ENCODE data around the gene TRIM5.
A peak's percentile ranks its signal among the peaks of the same experiment; 100 is the strongest.
"Not testable (repeated sequence)": the region's sequence is repeated elsewhere in the genome, so short reads cannot be mapped to it uniquely, and the experiment has no call there.

Gene TRIM5

GRCh38 chr11:5689551-5689983, 4.7 kb upstream of the TRIM5 start, which contains the start of gene TRIM22:
TRIM22 (plus strand) TSS chr11:5689790; CDS start chr11:5696233, 6,443 bp downstream.
- H3K27me3 ChIP-seq (ENCODE audit: low read depth, low read length): no peaks in the 10 kb centered on the region
- peak within 1 kb of the TSS; percentile 76 for H3K4me3 ChIP-seq (ENCODE audit: low read length)
- H3K9ac ChIP-seq (ENCODE audit: low read length): peak within 1 kb of the TSS; percentile 78
- no peaks in the 10 kb centered on the region for H3K9me3 ChIP-seq (ENCODE audit: insufficient read depth, low read length)
- peak within 1 kb of the TSS; percentile 76 for H3K27ac ChIP-seq (ENCODE audit: low read length)
- H2AFZ ChIP-seq (ENCODE audit: low read depth, low read length): peak within 1 kb of the TSS; percentile 48
- TF ChIP-seq EZH2phosphoT487 (IDR thresholded peaks at IDR 0.05; ENCODE audit: low read depth): no peak
- no peak for TF ChIP-seq CTCF (IDR thresholded peaks at IDR 0.05; ENCODE audit: low read depth, low read length)
- H4K20me1 ChIP-seq (ENCODE audit: insufficient read depth, low read length): no peaks in the 10 kb centered on the region
- peaks cover 36% of the 10 kb centered on the region for H3K4me1 ChIP-seq (ENCODE audit: low read length)
- H3K4me2 ChIP-seq (ENCODE audit: low read length): peak within 1 kb of the TSS; percentile 95
- peaks cover 5% of the 10 kb centered on the region for H3K36me3 ChIP-seq (replicated peaks; ENCODE audit: low read depth, low read length)
- peaks cover 28% of the 10 kb centered on the region for H3K79me2 ChIP-seq (ENCODE audit: low read length)

- no peak overlapping the region for H3K4me3 ChIP-seq (ENCODE audit: low read length)
- H4K20me1 ChIP-seq (ENCODE audit: insufficient read depth, low read length): no peaks in the 10 kb centered on the region
- H3K27me3 ChIP-seq (ENCODE audit: low read depth, low read length): no peaks in the 10 kb centered on the region
- TF ChIP-seq CTCF (IDR thresholded peaks at IDR 0.05; ENCODE audit: low read depth, low read length) (no peak), EZH2phosphoT487 (IDR thresholded peaks at IDR 0.05; ENCODE audit: low read depth) (no peak)
- H3K79me2 ChIP-seq (ENCODE audit: low read length): peaks cover 28% of the 10 kb centered on the region
- H2AFZ ChIP-seq (ENCODE audit: low read depth, low read length): no peak overlapping the region
- H3K4me2 ChIP-seq (ENCODE audit: low read length): peak overlapping the region; percentile 95
- H3K9me3 ChIP-seq (ENCODE audit: insufficient read depth, low read length): no peaks in the 10 kb centered on the region
- H3K27ac ChIP-seq (ENCODE audit: low read length): peak overlapping the region; percentile 76; the same call in 1 of the 2 replicates
- no peak overlapping the region for H3K9ac ChIP-seq (ENCODE audit: low read length)
- no peaks in the 10 kb centered on the region for H3K36me3 ChIP-seq (replicated peaks; ENCODE audit: low read depth, low read length)
- H3K4me1 ChIP-seq (ENCODE audit: low read length): peaks cover 41% of the 10 kb centered on the region
Observed at GRCh38 chr11:5688482-5688881, 3.6 kb upstream of the TRIM5 start.

DNA sequence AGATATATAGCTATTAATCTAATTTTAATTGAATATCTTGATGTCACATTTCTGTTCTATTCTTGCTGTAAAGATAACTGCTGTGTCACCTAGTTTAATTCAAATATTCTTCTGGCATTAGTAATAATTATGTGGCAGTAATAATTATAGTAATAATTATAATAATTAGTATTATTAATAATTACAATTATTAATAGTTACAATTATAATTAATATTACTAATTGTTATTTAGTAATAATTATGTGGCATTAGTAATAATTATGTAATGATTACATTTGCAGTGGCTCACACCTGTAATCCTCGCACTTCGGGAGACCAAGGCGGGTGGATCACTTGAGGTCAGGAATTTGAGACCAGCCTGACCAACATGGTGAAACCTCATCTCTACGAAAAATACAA, 1.6 kb upstream of the TRIM5 start:
- Histone ChIP-seq H3K9me3 (ENCODE audit: insufficient read depth, low read length) (no peaks in the 10 kb centered on the region), H3K79me2 (ENCODE audit: low read length) (peaks cover 20% of the 10 kb centered on the region), H3K27me3 (ENCODE audit: low read depth, low read length) (no peaks in the 10 kb centered on the region), H3K36me3 (replicated peaks; ENCODE audit: low read depth, low read length) (no peaks in the 10 kb centered on the region), H4K20me1 (ENCODE audit: insufficient read depth, low read length) (no peaks in the 10 kb centered on the region), H3K4me1 (ENCODE audit: low read length) (peaks cover 30% of the 10 kb centered on the region), H3K4me2 (ENCODE audit: low read length) (no peak overlapping the region), H3K4me3 (ENCODE audit: low read length) (no peak overlapping the region), H3K9ac (ENCODE audit: low read length) (no peak overlapping the region), H2AFZ (ENCODE audit: low read depth, low read length) (no peak overlapping the region), H3K27ac (ENCODE audit: low read length) (no peak overlapping the region)
- TF ChIP-seq EZH2phosphoT487 (IDR thresholded peaks at IDR 0.05; ENCODE audit: low read depth): no peak
- TF ChIP-seq CTCF (IDR thresholded peaks at IDR 0.05; ENCODE audit: low read depth, low read length): no peak

DNA sequence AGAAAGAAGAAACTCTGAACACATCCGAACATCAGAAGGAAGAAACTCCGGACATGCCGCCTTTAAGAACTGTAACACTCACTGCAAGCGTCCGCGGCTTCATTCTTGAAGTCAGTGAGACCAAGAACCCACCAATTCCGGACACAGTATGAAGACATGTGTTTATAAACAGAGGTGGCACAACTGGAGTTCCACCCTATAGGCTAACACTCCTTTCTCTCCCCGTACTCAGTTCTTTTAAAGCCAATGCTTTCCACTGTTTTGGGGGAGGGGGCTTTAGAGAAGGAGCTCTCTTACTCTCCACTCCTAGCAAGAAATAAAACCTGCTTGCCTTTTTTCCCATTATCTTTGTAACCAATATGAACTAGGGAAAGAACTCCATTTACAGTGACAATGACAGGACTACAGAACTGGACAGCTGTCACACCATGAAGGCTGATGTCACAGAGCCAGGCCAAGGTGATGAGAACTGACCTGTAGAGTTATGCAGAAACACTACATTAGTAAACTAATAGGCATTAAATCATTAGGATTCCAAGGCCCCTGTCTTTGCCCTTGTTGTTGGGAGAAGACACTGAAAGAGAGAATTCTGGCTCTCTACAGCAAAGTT, 733 bp downstream of the TRIM5 start:
- no peaks in the 10 kb centered on the region for H3K36me3 ChIP-seq (replicated peaks; ENCODE audit: low read depth, low read length)
- peak overlapping the region; percentile 99; the same call in 1 of the 2 replicates for H2AFZ ChIP-seq (ENCODE audit: low read depth, low read length)
- no peaks in the 10 kb centered on the region for H3K27me3 ChIP-seq (ENCODE audit: low read depth, low read length)
- H3K4me3 ChIP-seq (ENCODE audit: low read length): peak overlapping the region; percentile 90
- H3K9me3 ChIP-seq (ENCODE audit: insufficient read depth, low read length): no peaks in the 10 kb centered on the region
- H3K27ac ChIP-seq (ENCODE audit: low read length): peak overlapping the region; percentile 73
- no peak for TF ChIP-seq CTCF (IDR thresholded peaks at IDR 0.05; ENCODE audit: low read depth, low read length)
- TF ChIP-seq EZH2phosphoT487 (IDR thresholded peaks at IDR 0.05; ENCODE audit: low read depth): no peak
- H3K4me1 ChIP-seq (ENCODE audit: low read length): peaks cover 13% of the 10 kb centered on the region
- peak overlapping the region; percentile 90 for H3K4me2 ChIP-seq (ENCODE audit: low read length)
- H3K79me2 ChIP-seq (ENCODE audit: low read length): peaks cover 4% of the 10 kb centered on the region
- peak overlapping the region; percentile 78 for H3K9ac ChIP-seq (ENCODE audit: low read length)
- H4K20me1 ChIP-seq (ENCODE audit: insufficient read depth, low read length): no peaks in the 10 kb centered on the region

DNA sequence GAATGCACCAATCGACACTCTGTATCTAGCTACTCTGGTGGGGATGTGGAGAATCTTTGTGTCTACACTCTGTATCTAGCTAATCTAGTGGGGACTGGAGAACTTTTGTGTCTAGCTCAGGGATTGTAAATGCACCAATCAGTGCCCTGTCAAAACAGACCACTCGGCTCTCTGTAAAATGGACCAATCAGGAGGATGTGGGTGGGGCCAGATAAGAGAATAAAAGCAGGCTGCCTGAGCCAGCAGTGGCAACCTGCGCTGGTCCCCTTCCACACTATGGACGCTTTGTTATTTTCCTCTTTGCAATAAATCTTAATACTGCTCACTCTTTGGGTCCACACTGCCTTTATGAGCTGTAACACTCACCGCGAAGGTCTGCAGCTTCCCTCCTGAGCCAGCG, 1.3 kb downstream of the TRIM5 start:
- H3K4me3 ChIP-seq (ENCODE audit: low read length); H3K4me2 ChIP-seq (ENCODE audit: low read length); H3K27ac ChIP-seq (ENCODE audit: low read length): not testable (repeated sequence)

DNA sequence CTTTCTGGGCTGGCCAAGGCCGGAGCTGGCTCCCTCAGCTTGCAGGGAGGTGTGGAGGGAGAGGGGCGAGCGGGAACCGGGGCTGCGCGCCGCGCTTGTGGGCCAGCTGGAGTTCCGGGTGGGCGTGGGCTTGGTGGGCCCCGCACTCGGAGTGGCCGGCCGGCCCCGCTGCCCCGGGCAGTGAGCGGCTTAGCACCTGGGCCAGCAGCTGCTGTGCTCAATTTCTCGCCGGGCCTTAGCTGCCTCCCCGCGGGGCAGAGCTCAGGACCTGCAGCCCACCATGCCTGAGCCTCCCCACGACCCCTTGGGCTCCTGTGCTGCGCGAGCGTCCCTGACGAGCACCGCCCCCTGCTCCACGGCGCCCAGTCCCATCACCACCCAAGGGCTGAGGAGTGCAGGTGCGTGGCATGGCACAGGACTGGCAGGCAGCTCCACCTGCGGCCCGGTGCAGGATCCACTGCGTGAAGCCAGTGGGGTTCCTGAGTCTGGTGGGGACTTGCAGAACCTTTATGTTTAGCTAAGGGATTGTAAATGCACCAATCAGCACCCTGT, 1.9 kb downstream of the TRIM5 start:
- not testable (repeated sequence) for H4K20me1 ChIP-seq (ENCODE audit: insufficient read depth, low read length); H3K79me2 ChIP-seq (ENCODE audit: low read length)

More for the DNA sequence above, 1.3 kb downstream of the TRIM5 start:
- not testable (repeated sequence) for H4K20me1 ChIP-seq (ENCODE audit: insufficient read depth, low read length); H3K27me3 ChIP-seq (ENCODE audit: low read depth, low read length); H3K9ac ChIP-seq (ENCODE audit: low read length); H3K36me3 ChIP-seq (replicated peaks; ENCODE audit: low read depth, low read length); H3K79me2 ChIP-seq (ENCODE audit: low read length); H3K9me3 ChIP-seq (ENCODE audit: insufficient read depth, low read length); H2AFZ ChIP-seq (ENCODE audit: low read depth, low read length); H3K4me1 ChIP-seq (ENCODE audit: low read length)

More for the DNA sequence above, 1.9 kb downstream of the TRIM5 start:
- H3K9me3 ChIP-seq (ENCODE audit: insufficient read depth, low read length); H3K4me3 ChIP-seq (ENCODE audit: low read length); H3K36me3 ChIP-seq (replicated peaks; ENCODE audit: low read depth, low read length); H3K4me1 ChIP-seq (ENCODE audit: low read length); H3K9ac ChIP-seq (ENCODE audit: low read length); H3K27me3 ChIP-seq (ENCODE audit: low read depth, low read length); H3K4me2 ChIP-seq (ENCODE audit: low read length); H2AFZ ChIP-seq (ENCODE audit: low read depth, low read length); H3K27ac ChIP-seq (ENCODE audit: low read length): not testable (repeated sequence)
